GM19468 (cell line): Measurements from ENCODE around the gene TMEM45A.

Source experiments
- ATAC-seq: cut with Tn5 transposase; IDR thresholded peaks from one replicate; pipeline ENCODE4 v1.9.1; 2021; ENCODE audit warnings: mild to moderate bottlenecking, moderate library complexity, moderate number of reproducible peaks; ENCODE audit not compliant: unreplicated experiment; ENCODE audit errors: extremely low read depth

TMEM45A gene

DNA sequence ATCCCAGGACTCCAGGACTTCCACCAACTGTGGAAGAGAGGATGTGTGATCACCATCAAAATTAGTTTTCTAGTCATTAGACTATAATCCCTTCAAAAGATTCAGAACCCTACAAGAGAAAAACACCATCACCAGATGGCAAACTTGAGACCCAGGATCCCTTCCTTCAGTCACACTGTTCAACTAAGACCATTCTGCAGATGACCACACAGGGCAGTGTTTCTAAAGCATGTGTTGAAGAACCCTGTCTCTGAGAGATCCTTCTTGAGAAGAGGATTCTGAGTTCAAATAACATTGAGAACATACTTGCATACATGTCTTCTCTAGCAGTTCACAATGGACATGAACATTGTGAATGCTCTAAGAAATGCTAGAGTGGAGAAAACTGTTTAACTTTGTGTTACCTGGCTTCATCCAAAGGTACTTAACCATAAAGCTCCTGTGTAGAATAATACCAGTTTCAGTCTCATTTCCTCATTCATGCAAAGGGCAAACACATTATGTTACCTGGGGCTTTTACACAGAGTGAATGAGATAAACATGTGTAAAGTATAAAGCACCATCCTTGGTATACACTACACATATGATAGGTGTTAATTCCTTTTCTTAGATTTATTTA lies 114.6 kb downstream of the TMEM45A start:
- peak; percentile 69 for ATAC-seq

DNA sequence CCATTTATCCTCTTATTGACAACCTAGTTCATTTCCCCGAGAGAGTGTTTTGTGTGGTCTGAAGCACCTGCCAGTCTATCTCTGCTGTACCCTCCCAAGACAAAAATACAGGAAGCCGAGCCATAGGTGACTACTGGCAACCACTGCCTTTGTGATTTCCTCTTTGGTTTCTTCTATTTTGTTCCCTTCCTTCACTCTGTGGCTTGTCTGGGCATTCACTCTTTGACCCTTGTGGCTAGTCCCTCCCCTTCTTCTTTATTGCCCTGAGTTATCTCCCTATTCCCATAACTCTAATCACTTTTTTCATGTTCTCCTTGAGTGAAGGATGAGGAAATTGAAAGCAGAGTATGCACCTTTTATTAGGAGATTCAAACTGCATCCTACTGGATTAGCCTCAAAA lies 116.9 kb downstream of the TMEM45A start, which contains the start of gene ADGRG7:
TSS of gene ADGRG7 (plus strand) at position 297 of the 400 bp plus-strand sequence. CDS start 256 bp downstream, outside the sequence.
- no peak for ATAC-seq

DNA sequence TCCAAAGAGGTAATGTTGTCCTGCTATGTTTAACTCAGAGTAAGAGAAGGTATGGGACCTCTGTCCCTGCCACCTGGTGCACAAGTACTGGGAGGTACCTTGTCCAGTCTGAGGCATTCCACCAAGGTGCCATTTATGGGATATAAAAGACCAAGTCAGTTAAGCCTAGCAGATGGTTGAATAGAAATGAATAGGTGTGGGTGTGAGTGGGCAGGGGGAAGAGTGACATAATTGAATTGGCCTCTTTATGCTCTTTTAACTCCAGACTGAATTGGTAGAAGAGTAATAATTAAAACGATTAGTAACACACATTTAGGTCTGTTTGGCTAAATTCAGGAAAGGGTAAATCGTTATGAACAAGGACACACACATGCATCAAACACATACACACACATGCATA lies 117.5 kb downstream of the TMEM45A start:
- ATAC-seq = no peak

GRCh38 chr3:100611221-100611620 lies 118.8 kb downstream of the TMEM45A start:
- no peak for ATAC-seq

GRCh38 chr3:100613721-100614390 lies 121.4 kb downstream of the TMEM45A start:
- ATAC-seq = no peak

DNA sequence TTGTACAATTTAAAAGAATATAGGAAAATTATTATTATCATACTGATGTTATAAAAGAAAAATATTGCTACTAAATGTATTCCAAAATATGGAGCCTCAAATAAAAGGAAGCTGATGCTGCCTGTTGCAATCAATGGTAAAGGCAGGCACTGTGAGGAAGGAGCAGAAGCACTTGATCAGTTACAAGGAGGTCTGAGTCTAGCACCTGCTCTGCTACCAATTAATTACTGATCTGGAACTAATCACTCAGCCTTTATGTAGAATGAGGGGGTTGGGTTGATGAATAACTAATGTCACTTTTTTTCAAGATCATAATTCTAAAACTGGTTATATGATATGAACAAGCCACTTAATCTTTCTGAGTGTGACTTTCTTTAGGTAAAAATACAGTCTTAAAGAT lies 122.5 kb downstream of the TMEM45A start:
- ATAC-seq = no peak

- ATAC-seq = no peak
These were observed 123.3 kb downstream of the TMEM45A start for GRCh38 chr3:100615684-100616083.

DNA sequence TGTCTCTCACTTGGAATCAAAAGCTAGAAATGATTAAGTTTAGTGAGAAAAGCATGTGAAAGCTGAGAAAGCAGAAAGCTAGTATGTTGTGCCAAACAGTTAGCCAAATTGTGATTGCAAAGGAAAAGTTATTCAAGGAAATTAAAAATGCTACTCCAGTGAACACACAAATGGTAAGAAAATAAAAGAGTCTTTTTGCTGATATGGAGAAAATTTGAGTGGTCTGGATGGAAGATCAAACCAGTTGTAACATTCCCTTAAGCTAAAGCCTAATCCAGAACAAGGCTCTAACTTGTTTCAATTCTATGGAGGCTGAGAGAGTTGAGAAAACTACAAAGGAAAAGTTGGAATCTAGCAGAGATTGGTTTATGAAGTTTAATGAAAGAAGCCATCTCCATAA lies 128.8 kb downstream of the TMEM45A start:
- ATAC-seq = no peak
